ENCODE data around the gene WDR33.
A peak's percentile ranks its signal among the peaks of the same experiment; 100 is the strongest.

The WDR33 gene

GRCh38 chr2:127673291-127674069 lies 137.5 kb downstream of the WDR33 start:
- no peak for TF ChIP-seq CTCF (IDR thresholded peaks at IDR 0.05; ENCODE audit: low read depth, low read length)

GRCh38 chr2:127672341-127673224 lies 138.4 kb downstream of the WDR33 start:
- H3K4me3 ChIP-seq (ENCODE audit: low read depth, low read length), result no peak overlapping the region
- no peak for TF ChIP-seq CTCF (IDR thresholded peaks at IDR 0.05; ENCODE audit: low read depth, low read length)

More at GRCh38 chr2:127673291-127674069, 137.5 kb downstream of the WDR33 start:
- peak overlapping the region; percentile 79 for H3K4me3 ChIP-seq (ENCODE audit: low read depth, low read length)

- no peak overlapping the region for H3K4me3 ChIP-seq (ENCODE audit: low read depth, low read length)
- no peak for TF ChIP-seq CTCF (IDR thresholded peaks at IDR 0.05; ENCODE audit: low read depth, low read length)
Observed at GRCh38 chr2:127671557-127672302, 139.2 kb downstream of the WDR33 start.

GRCh38 chr2:127670957-127671290 lies 140.0 kb downstream of the WDR33 start:
- H3K4me3 ChIP-seq (ENCODE audit: low read depth, low read length), result no peak overlapping the region
- TF ChIP-seq CTCF (IDR thresholded peaks at IDR 0.05; ENCODE audit: low read depth, low read length), result no peak

- no peak for TF ChIP-seq CTCF (IDR thresholded peaks at IDR 0.05; ENCODE audit: low read depth, low read length)
- no peak overlapping the region for H3K4me3 ChIP-seq (ENCODE audit: low read depth, low read length)
Observed at GRCh38 chr2:127670055-127670956, 140.7 kb downstream of the WDR33 start.

DNA sequence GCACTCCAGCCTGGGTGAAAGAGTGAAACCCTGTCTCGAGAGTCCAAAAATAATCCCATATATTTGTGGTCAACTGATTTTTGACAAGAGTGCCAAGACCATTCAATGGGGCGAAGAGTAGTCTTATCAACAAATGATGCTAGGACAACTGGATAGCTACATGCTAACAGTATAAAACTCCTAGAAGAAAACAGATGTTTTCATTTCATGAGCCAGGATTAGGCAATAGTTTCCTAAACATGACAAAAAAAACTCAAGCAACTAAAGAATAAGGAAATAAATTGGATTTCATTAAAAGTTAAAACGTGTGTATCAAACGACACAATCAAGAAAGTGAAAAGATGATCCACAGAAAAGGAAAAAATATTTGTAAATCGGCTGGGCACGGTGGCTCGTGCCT lies 141.9 kb downstream of the WDR33 start:
- TF ChIP-seq CTCF (IDR thresholded peaks at IDR 0.05; ENCODE audit: low read depth, low read length), result no peak
- no peak overlapping the region for H3K4me3 ChIP-seq (ENCODE audit: low read depth, low read length)

Data from WI38 (cell line).